Gastroesophageal sphincter (tissue), 3 donors: ENCODE results near the gene CREBRF.

Experiments
- EP300 ChIP-seq: sonication (generic); formaldehyde crosslinking; IDR thresholded peaks from one replicate; pipeline ENCODE4 v1.6.1; 2017; ENCODE audit warnings: antibody characterized with exemption, mild to moderate bottlenecking
- POLR2A ChIP-seq, 2 donors: fragments of 450-650 bp; IDR thresholded peaks; one replicate each; pipeline ENCODE4 v1.6.1; 2017; ENCODE audit warnings: antibody characterized with exemption in 2 of 2, mild to moderate bottlenecking in 2 of 2, moderate library complexity in 1 of 2
- POLR2AphosphoS5 ChIP-seq: sonication (generic); formaldehyde crosslinking; IDR thresholded peaks from one replicate; pipeline ENCODE4 v1.6.1; 2017; ENCODE audit warnings: antibody characterized with exemption
- TF ChIP-seq, protein P1 (sequence below), 4 experiments: fragments of 200-600 bp in 2 of 4; fragments of 450-650 bp in 2 of 4; sonication (generic) in 1 of 4; IDR thresholded peaks; one replicate each; pipeline ENCODE4 v1.5.1; 2017 to 2019; ENCODE audit warnings: antibody characterized with exemption in 4 of 4, mild to moderate bottlenecking in 2 of 4, moderate library complexity in 2 of 4

GRCh38 chr5:173180331-173180730, 124.2 kb downstream of the CREBRF start:
- TF ChIP-seq, protein P1, sequence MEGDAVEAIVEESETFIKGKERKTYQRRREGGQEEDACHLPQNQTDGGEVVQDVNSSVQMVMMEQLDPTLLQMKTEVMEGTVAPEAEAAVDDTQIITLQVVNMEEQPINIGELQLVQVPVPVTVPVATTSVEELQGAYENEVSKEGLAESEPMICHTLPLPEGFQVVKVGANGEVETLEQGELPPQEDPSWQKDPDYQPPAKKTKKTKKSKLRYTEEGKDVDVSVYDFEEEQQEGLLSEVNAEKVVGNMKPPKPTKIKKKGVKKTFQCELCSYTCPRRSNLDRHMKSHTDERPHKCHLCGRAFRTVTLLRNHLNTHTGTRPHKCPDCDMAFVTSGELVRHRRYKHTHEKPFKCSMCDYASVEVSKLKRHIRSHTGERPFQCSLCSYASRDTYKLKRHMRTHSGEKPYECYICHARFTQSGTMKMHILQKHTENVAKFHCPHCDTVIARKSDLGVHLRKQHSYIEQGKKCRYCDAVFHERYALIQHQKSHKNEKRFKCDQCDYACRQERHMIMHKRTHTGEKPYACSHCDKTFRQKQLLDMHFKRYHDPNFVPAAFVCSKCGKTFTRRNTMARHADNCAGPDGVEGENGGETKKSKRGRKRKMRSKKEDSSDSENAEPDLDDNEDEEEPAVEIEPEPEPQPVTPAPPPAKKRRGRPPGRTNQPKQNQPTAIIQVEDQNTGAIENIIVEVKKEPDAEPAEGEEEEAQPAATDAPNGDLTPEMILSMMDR (IDR thresholded peaks at IDR 0.05), result no peak
- TF ChIP-seq POLR2AphosphoS5 (no peak), POLR2A (IDR thresholded peaks at IDR 0.05) (no peak), EP300 (no peak)
